HFF-Myc (cell line): ENCODE measurements around the gene EHMT2.
"Not testable (repeated sequence)": the region's sequence is repeated elsewhere in the genome, so short reads cannot be mapped to it uniquely, and the experiment has no call there.

Source experiments
- DNase-seq: peaks from one replicate; pipeline ENCODE4 v3.0.0-alpha.2; 2011; ENCODE audit warnings: low read depth; ENCODE audit errors: extremely low read depth
- H3K4me3 ChIP-seq: replicated peaks from 2 replicates; pipeline ENCODE4 v1.5.1; 2011; ENCODE audit warnings: low read depth, mild to moderate bottlenecking, control low read depth, low read length
- TF ChIP-seq, protein P1 (sequence below): IDR thresholded peaks from 2 replicates; pipeline ENCODE4 v1.5.1; 2012; ENCODE audit warnings: mild to moderate bottlenecking, low read depth, low read length, control low read depth; ENCODE audit errors: missing control alignments

The EHMT2 gene

DNA sequence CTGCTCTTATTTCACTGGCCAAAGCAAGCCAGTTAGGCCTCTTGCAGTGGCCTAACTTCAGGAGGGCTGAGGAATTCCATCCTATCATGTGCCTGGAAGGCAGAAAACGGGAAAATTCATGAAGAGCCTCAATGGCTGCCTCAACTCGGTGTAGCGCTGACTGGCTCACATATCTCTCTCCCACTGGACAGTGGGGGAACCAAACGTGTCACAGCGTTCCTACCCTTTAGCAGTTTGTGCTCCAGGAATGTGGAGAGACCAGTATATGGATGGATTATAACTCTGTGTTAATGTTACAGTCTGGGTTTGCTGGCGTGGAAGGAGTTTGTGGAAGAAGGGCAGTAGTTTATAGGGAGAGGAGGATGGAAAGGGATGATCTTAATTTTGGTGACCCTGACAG lies 18.3 kb upstream of the EHMT2 start:
- no peak overlapping the region for H3K4me3 ChIP-seq
- DNase-seq, result no peak
- TF ChIP-seq, protein P1, sequence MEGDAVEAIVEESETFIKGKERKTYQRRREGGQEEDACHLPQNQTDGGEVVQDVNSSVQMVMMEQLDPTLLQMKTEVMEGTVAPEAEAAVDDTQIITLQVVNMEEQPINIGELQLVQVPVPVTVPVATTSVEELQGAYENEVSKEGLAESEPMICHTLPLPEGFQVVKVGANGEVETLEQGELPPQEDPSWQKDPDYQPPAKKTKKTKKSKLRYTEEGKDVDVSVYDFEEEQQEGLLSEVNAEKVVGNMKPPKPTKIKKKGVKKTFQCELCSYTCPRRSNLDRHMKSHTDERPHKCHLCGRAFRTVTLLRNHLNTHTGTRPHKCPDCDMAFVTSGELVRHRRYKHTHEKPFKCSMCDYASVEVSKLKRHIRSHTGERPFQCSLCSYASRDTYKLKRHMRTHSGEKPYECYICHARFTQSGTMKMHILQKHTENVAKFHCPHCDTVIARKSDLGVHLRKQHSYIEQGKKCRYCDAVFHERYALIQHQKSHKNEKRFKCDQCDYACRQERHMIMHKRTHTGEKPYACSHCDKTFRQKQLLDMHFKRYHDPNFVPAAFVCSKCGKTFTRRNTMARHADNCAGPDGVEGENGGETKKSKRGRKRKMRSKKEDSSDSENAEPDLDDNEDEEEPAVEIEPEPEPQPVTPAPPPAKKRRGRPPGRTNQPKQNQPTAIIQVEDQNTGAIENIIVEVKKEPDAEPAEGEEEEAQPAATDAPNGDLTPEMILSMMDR, result no peak

DNA sequence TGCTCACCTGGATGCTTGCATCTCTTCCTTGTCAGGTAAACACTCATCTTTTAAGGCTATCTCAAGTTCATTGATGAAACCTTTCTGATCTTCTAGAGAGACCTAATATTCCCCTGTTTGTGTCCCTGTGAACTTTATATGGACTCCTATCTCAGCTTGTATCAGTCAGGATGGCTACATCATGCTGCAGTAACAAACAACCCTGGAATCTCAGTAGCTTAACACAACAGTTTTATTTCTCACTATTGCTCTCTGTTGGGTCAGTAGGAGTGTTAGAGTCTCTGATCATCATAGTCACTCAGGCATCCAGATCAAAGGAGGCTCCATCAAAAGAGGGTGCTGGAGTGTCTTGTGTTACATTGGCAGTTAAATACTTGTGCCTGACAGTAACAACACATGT lies 17.9 kb upstream of the EHMT2 start:
- TF ChIP-seq, protein P1, result no peak

DNA sequence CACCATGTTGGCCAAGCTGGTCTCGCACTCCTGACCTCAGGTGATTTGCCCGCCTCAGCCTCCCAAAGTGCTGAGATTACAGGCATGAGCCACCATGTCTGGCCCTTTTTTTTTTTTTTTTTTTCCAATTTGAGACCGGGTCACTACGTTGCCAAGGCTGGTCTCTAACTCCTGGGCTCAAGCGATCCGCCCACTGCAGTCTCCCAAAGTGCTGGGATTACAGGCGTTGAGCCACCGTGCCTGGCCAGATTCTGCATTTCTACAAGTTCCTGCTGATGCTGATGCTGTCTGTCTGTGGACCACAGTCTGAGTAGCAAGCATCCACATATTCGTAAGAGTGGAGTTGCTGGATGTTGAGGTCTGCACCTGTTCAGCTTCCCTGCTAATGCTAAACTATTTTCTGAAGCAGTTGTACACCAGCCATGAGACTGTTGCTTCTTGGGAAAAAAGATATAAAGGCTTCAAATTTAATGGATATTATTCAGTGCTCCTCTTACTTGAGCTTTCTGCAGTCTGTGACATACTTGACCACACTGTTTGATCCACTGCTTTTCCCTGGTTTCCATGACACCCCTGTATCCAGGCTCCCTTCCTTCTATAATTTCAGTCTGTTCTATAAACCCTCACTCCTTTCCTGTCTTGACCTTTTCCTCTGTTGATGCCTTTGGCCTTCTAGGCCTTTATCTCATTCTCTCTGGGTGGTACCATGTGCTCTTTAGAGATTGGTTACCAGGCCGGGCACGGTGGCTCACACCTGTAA lies 14.5 kb upstream of the EHMT2 start:
- no peak overlapping the region for H3K4me3 ChIP-seq
- TF ChIP-seq, protein P1, result no peak
- DNase-seq, result no peak

More for the DNA sequence above, 17.9 kb upstream of the EHMT2 start:
- H3K4me3 ChIP-seq, result no peak overlapping the region
- no peak for DNase-seq

DNA sequence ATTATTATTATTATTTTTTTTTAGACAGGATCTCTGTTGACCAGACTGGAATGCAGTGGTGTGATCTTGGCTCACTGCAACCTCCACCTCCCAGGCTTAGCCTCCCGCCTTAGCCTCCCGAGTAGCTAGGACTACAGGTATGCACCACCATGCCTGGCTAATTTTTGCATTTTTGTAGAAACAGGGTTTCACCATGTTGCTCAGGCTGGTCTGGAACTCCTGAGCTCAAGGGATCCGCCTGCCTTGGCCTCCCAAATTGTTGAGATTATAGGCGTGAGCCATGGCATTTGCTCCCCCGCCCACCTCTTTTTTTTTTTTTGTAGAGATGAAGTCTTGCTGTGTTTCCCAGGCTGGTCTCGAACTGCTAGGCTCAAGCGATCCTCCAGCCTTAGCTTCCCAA lies 11.8 kb upstream of the EHMT2 start:
- not testable (repeated sequence) for H3K4me3 ChIP-seq, DNase-seq

DNA sequence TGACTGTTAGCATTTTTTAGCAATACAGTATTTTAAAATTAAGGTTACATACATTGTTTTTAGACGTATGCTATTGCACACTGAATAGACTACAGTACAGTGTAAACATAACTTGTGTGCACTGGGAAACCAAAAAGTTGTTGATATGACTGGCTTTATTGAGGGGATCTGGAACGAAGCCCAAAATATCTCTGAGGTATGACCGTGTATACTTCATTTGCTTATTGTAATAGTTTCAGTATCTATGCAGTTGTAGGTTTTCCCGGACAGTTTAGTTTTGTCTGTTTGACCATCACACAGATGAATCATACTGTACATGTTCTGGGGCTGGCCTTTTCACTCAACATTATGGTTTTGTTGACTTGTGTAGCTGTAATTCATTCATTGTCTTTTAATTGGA lies 11.3 kb upstream of the EHMT2 start:
- no peak overlapping the region for H3K4me3 ChIP-seq
- DNase-seq, result no peak
- TF ChIP-seq, protein P1, result no peak

DNA sequence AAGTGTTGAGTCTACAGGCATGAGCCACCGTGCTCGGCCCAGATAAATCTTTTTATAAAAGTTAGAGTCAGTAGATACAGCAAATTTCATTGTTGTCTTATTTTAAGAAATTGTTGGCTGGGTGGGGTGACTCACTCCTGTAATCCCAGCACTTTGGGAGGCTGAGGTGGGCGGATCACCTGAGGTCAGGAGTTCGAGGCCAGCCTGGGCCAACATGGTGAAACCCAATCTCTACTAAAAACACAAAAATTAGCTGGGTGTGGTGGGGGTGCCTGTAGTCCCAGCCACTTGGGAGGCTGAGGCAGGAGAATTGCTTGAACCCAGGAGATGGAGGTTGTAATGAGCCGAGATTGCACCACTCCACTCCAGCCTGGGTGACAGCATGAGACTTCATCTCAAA lies 10.8 kb upstream of the EHMT2 start:
- not testable (repeated sequence) for DNase-seq, H3K4me3 ChIP-seq

DNA sequence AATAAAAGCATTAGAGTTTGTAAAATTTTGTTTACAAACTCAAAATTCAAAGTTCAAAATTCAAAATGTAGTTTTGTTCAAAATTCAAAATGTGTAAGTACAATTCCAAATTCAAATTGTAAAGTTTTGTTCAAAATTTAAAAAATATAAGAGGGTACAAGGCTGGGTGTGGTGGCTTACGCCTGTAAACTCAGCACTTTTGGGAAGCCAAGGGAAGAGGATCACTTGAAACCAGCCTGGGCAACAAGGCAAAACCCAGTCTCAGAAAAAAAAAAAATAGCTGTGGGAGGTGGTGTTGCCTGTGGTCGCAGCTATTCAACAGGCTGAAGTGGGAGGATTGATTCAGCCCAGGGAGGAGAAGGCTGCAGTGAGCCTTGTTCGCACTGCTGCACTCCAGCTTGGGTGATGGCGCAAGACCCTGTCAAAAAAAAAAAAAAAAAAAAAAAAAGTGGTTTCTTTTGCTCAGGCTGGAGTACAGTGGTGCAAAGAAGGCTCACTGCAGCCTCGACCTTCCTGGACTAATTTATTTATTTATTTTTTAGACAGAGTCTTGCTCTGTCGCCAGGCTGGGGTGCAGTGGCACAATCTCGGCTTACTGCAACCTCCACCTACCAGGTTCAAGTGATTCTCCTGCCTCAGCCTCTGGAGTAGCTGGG lies 9.8 kb upstream of the EHMT2 start:
- TF ChIP-seq, protein P1, result no peak
- no peak for DNase-seq
- no peak overlapping the region for H3K4me3 ChIP-seq

DNA sequence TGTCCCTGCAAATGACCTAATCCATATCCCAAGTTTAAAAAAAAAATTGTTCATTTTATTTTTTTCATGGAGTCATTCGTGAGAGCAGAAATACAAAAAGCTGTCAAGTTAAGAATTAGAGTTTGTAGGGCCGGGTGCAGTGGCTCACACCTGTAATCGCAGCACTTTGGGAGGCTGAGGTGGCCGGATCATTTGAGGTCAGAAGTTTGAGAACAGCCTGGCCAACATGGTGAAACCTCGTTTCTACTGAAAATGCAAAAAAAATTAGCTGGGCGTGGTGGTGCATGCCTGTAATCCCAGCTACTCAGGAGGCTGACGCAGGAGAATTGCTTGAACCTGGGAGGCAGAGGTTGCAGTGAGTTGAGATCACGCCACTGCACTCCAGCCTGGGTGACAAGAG lies 9.2 kb upstream of the EHMT2 start:
- not testable (repeated sequence) for H3K4me3 ChIP-seq, DNase-seq
